H1 (cell line): Measurements from ENCODE around the gene UGT1A9. TPM values are rescaled to one million over a fixed set of nuclear protein-coding genes. Genes with fewer than 3 reads are reported as not detected.

Experiments used
- CTCF ChIA-PET: fragments of 300-600 bp; sonication (Branson Sonifier 250); formaldehyde crosslinking; loops from one replicate; lab custom pipeline; 2021; ENCODE audit not compliant: partially characterized antibody; lab: Charles Lee
- POLR2A ChIA-PET: fragments of 300-600 bp; sonication (Branson Sonifier 250); formaldehyde crosslinking; loops from one replicate; lab custom pipeline; 2021; ENCODE audit warnings: inconsistent platforms; ENCODE audit not compliant: partially characterized antibody; lab: Charles Lee
- DNase-seq, 2 experiments: peaks; one replicate each; pipeline versions ENCODE4 v3.0.0 to v3.0.0-alpha.2; 2010 to 2022; ENCODE audit warnings: low spot score in 2 of 2, low read depth in 1 of 2, mixed read lengths in 1 of 2
- FAIRE-seq: peaks from 2 replicates; lab custom pipeline; 2011; peaks lifted over from hg19 to GRCh38; lab: Jason Lieb, UNC
- H2AFZ ChIP-seq: 2 replicates; pipeline ENCODE4 v1.8.1; 2012; ENCODE audit warnings: low read length, inconsistent platforms
- H2AK5ac ChIP-seq: 2 replicates; pipeline ENCODE4 v1.6.1; 2013; ENCODE audit warnings: low read depth, low read length
- H2BK120ac ChIP-seq: replicated peaks from 2 replicates; pipeline ENCODE3; 2013; ENCODE audit warnings: low read depth, low read length, inconsistent platforms
- H2BK12ac ChIP-seq: 2 replicates; pipeline ENCODE4 v1.6.1; 2013; ENCODE audit warnings: low read depth, low read length
- H2BK15ac ChIP-seq: 2 replicates; pipeline ENCODE4 v1.6.1; 2013; ENCODE audit warnings: low read length
- H2BK20ac ChIP-seq: 2 replicates; pipeline ENCODE4 v1.6.1; 2013; ENCODE audit warnings: low read length
- H2BK5ac ChIP-seq: 2 replicates; pipeline ENCODE4 v1.6.1; 2013; ENCODE audit warnings: low read depth, low read length
- H3K14ac ChIP-seq: 2 replicates; pipeline ENCODE4 v1.6.1; 2013; ENCODE audit warnings: inconsistent platforms; ENCODE audit not compliant: insufficient read length
- H3K18ac ChIP-seq: 2 replicates; pipeline ENCODE4 v1.6.1; 2013; ENCODE audit warnings: low read length; ENCODE audit errors: extremely low read depth
- H3K23ac ChIP-seq: 2 replicates; pipeline ENCODE4 v1.6.1; 2013; ENCODE audit warnings: inconsistent platforms; ENCODE audit not compliant: insufficient read length
- H3K23me2 ChIP-seq: 2 replicates; pipeline ENCODE4 v1.6.1; 2013; ENCODE audit warnings: low read depth, low read length
- H3K27ac ChIP-seq: 2 replicates; pipeline ENCODE4 v1.6.1; 2011; ENCODE audit warnings: low read depth, low read length, inconsistent platforms
- H3K27me3 ChIP-seq, 4 experiments: replicated peaks in 1 of 4; 1 replicate in 1 of 4; 2 replicates in 3 of 4; pipeline versions ENCODE4 v1.6.1 to v1.8.1; 2011 to 2013; ENCODE audit warnings: low read length in 3 of 4, mild to moderate bottlenecking in 3 of 4, inconsistent platforms in 2 of 4, mixed read lengths in 2 of 4, moderate library complexity in 1 of 4; ENCODE audit not compliant: control insufficient read depth in 3 of 4, insufficient read depth in 3 of 4; ENCODE audit errors: extremely low read depth in 1 of 4
- H3K36me3 ChIP-seq, 4 experiments: 2 replicates each; pipeline versions ENCODE4 v1.6.1 to v1.8.1; 2011 to 2013; ENCODE audit warnings: mild to moderate bottlenecking in 4 of 4, low read length in 3 of 4, moderate library complexity in 2 of 4, control low read depth in 1 of 4, inconsistent platforms in 1 of 4; ENCODE audit not compliant: insufficient read depth in 4 of 4, control insufficient read depth in 2 of 4
- H3K4ac ChIP-seq: replicated peaks from 2 replicates; pipeline ENCODE3; 2013; ENCODE audit warnings: low read length, low read depth, mixed read lengths, inconsistent platforms; ENCODE audit not compliant: insufficient read length
- H3K4me1 ChIP-seq, 4 experiments: replicated peaks in 1 of 4; 1 replicate in 1 of 4; 2 replicates in 3 of 4; pipeline versions ENCODE4 v1.6.1 to v1.8.1; 2011 to 2013; ENCODE audit warnings: low read length in 3 of 4, inconsistent platforms in 2 of 4, mixed read lengths in 1 of 4; ENCODE audit not compliant: insufficient read depth in 4 of 4, control insufficient read depth in 3 of 4
- H3K4me2 ChIP-seq, 2 experiments: 2 replicates each; pipeline versions ENCODE4 v1.6.1 to v1.8.1; 2011 to 2013; ENCODE audit warnings: low read depth in 2 of 2, low read length in 2 of 2, control low read depth in 1 of 2, inconsistent platforms in 1 of 2, mild to moderate bottlenecking in 1 of 2; ENCODE audit not compliant: insufficient read depth in 1 of 2
- H3K4me3 ChIP-seq, 4 experiments: fragments of 200-600, 300-600 bp in 1 of 4; sonication (generic), shearing (Covaris generic), sonication (Bioruptor Twin) in 1 of 4; 2 replicates each; pipeline versions ENCODE4 v1.5.1 to v1.8.1; 2011 to 2016; ENCODE audit warnings: low read length in 4 of 4, low read depth in 3 of 4, control low read depth in 2 of 4, inconsistent platforms in 2 of 4, mild to moderate bottlenecking in 2 of 4, mixed read lengths in 1 of 4, moderate library complexity in 1 of 4; ENCODE audit not compliant: insufficient read depth in 2 of 4; ENCODE audit errors: extremely low read depth in 1 of 4
- H3K56ac ChIP-seq: replicated peaks from 2 replicates; pipeline ENCODE3; 2013; ENCODE audit warnings: low read depth, mild to moderate bottlenecking, mixed read lengths, low read length, inconsistent platforms; ENCODE audit not compliant: insufficient read length
- H3K79me1 ChIP-seq: 2 replicates; pipeline ENCODE4 v1.6.1; 2013; ENCODE audit warnings: low read depth, low read length, control low read depth
- H3K79me2 ChIP-seq, 2 experiments: 2 replicates each; pipeline versions ENCODE4 v1.6.1 to v1.8.1; 2012 to 2013; ENCODE audit warnings: low read length in 2 of 2, mild to moderate bottlenecking in 2 of 2, inconsistent platforms in 1 of 2; ENCODE audit not compliant: insufficient read depth in 2 of 2, control insufficient read depth in 1 of 2
- H3K9ac ChIP-seq, 4 experiments: replicated peaks in 1 of 4; 1 replicate in 1 of 4; 2 replicates in 3 of 4; pipeline versions ENCODE4 v1.6.1 to v1.8.1; 2011 to 2013; ENCODE audit warnings: low read depth in 3 of 4, low read length in 3 of 4, control low read depth in 2 of 4, mild to moderate bottlenecking in 2 of 4, moderate library complexity in 2 of 4, inconsistent platforms in 1 of 4; ENCODE audit errors: extremely low read depth in 1 of 4
- H3K9me3 ChIP-seq, 2 experiments: 2 replicates each; pipeline versions ENCODE4 v1.6.1 to v1.8.1; 2012 to 2013; ENCODE audit warnings: mild to moderate bottlenecking in 2 of 2, moderate library complexity in 2 of 2, control low read depth in 1 of 2, inconsistent platforms in 1 of 2, low read depth in 1 of 2, low read length in 1 of 2, mixed read lengths in 1 of 2; ENCODE audit not compliant: insufficient read depth in 2 of 2
- H4K20me1 ChIP-seq, 2 experiments: replicated peaks in 1 of 2; 2 replicates each; pipeline versions ENCODE3 to v1.8.1; 2011 to 2013; ENCODE audit warnings: inconsistent platforms in 2 of 2, low read length in 2 of 2, mild to moderate bottlenecking in 1 of 2; ENCODE audit not compliant: insufficient read depth in 2 of 2, control insufficient read depth in 1 of 2
- H4K5ac ChIP-seq: 2 replicates; pipeline ENCODE4 v1.6.1; 2013; ENCODE audit warnings: low read length, low read depth, mixed read lengths, inconsistent platforms; ENCODE audit not compliant: insufficient read length
- H4K8ac ChIP-seq: 2 replicates; pipeline ENCODE4 v1.8.0; 2013; ENCODE audit warnings: mild to moderate bottlenecking, moderate library complexity, low read length, inconsistent platforms; ENCODE audit not compliant: insufficient read depth; ENCODE audit errors: extremely low read depth
- H4K91ac ChIP-seq: replicated peaks from 2 replicates; pipeline ENCODE3; 2013; ENCODE audit warnings: low read length, mixed read lengths, inconsistent platforms; ENCODE audit not compliant: insufficient read length
- EP300 ChIP-seq, 2 experiments: IDR thresholded peaks; 1 replicate in 1 of 2; 2 replicates in 1 of 2; pipeline ENCODE4 v1.6.1; 2011 to 2012; ENCODE audit warnings: low read depth in 2 of 2, low read length in 2 of 2, mild to moderate bottlenecking in 2 of 2, borderline replicate concordance in 1 of 2, inconsistent platforms in 1 of 2, moderate library complexity in 1 of 2
- KDM5A ChIP-seq: fragments of 200-600 bp; IDR thresholded peaks from 2 replicates; pipeline ENCODE4 v1.7.1; 2012; ENCODE audit warnings: mild to moderate bottlenecking, low read length, inconsistent platforms, mixed read lengths
- POU5F1 ChIP-seq: IDR thresholded peaks from 2 replicates; pipeline ENCODE4 v1.6.1; 2011; ENCODE audit warnings: low read depth, mild to moderate bottlenecking, low read length, moderate library complexity
- SIN3A ChIP-seq, 2 experiments: IDR thresholded peaks in 1 of 2; conservative IDR thresholded peaks in 1 of 2; 2 replicates each; pipeline ENCODE4 v1.6.1; 2011 to 2012; ENCODE audit warnings: low read length in 2 of 2, improper control_type of control experiment in 1 of 2, low read depth in 1 of 2, mild to moderate bottlenecking in 1 of 2
- YY1 ChIP-seq: IDR thresholded peaks from 2 replicates; pipeline ENCODE4 v1.6.1; 2011; ENCODE audit warnings: low read depth, mild to moderate bottlenecking, low read length
- WGBS, 2 experiments: shearing (Covaris generic) in 1 of 2; methylation state at CpG; one replicate each; pipeline versions ENCODE4 v1.1.6 to v1.1.7; 2013 to 2015; ENCODE audit warnings: low lambda C conversion rate in 2 of 2, mixed read lengths in 2 of 2, inconsistent platforms in 1 of 2, low coverage in 1 of 2, missing lambda C conversion rate in 1 of 2; ENCODE audit not compliant: insufficient replicate concordance in 2 of 2, insufficient coverage in 1 of 2, insufficient read length in 1 of 2; ENCODE audit errors: extremely low coverage in 1 of 2, missing lambda C conversion rate in 1 of 2; 5-methylcytosine and 5-hydroxymethylcytosine counted together
- polyA plus RNA-seq, 7 experiments: library from polyadenylated mRNA; depleted of rRNA in 3 of 7; stranded (reverse) in 5 of 7; unstranded in 2 of 7; fragments of >200 nt in 5 of 7; fragments of 200-250 nt in 2 of 7; gene quantifications; 1 replicate in 5 of 7; 2 replicates in 1 of 7; 4 replicates in 1 of 7; pipeline versions ENCODE4 v1.2.1 to v1.2.3, GENCODE V29; 2011 to 2013; ENCODE audit warnings: missing spikeins in 2 of 7, mixed read lengths in 2 of 7
- total RNA-seq: library from RNA; stranded (reverse); fragmentation: NEBNext Ultra II Directional; extraction: Animal tissue kit (Norgen Biotek cat#: 25700); gene quantifications from 2 replicates; pipeline ENCODE4 v1.2.1, GENCODE V29; 2021

UGT1A9 gene
- total and polyA plus RNA-seq, 2 of the 8 experiments (the other 6 are each of a cell fraction or from before 2014, with no cell fraction given) = not detected

GRCh38 chr2:233654501-233654900 is 17.2 kb upstream of the UGT1A9 start:
- Histone ChIP-seq H3K27me3 (no peaks in the 10 kb centered on the region), H4K91ac (no peak overlapping the region), H3K79me1 (no peaks in the 10 kb centered on the region), H3K9me3 (no peaks in the 10 kb centered on the region), H2AK5ac (no peak overlapping the region), H2BK20ac (no peak overlapping the region), H3K4me2 (no peak overlapping the region), H3K4me1 (no peaks in the 10 kb centered on the region), H4K20me1 (no peaks in the 10 kb centered on the region), H3K14ac (no peak overlapping the region), H3K36me3 (no peaks in the 10 kb centered on the region), H4K8ac (no peak overlapping the region), H2BK120ac (no peak overlapping the region), H3K27ac (no peak overlapping the region), H3K9ac (no peak overlapping the region), H3K56ac (no peak overlapping the region), H2AFZ (no peak overlapping the region), H4K5ac (no peak overlapping the region), H3K79me2 (no peaks in the 10 kb centered on the region), H3K18ac (no peak overlapping the region), H2BK5ac (no peak overlapping the region), H2BK15ac (no peak overlapping the region), H3K4ac (no peak overlapping the region), H3K4me3 (no peak overlapping the region), H3K23me2 (no peaks in the 10 kb centered on the region; the same call in 1 of the 2 replicates), H3K23ac (no peak overlapping the region), H2BK12ac (no peak overlapping the region)
- DNase-seq = no peak
- ChIA-PET CTCF (no interaction called here), POLR2A (no interaction called here)
- FAIRE-seq = no peak
- 72% methylated on average over 6 of the region's 6 CpGs; no CpG with 5 or more reads in 1 of the 2 experiments for WGBS, 2 experiments
- no peak for TF ChIP-seq EP300 (IDR thresholded peaks at IDR 0.05; ENCODE audit: borderline replicate concordance in 1 of 2, low read depth in 2 of 2, low read length in 2 of 2)
- no peak for TF ChIP-seq SIN3A (conservative IDR thresholded peaks at IDR 0.05 in 1 of 2, IDR thresholded peaks at IDR 0.05 in 1 of 2; ENCODE audit: low read depth in 1 of 2, low read length in 2 of 2)
- TF ChIP-seq POU5F1 = no peak
- TF ChIP-seq KDM5A = no peak
- no peak for TF ChIP-seq YY1
